ENCODE data around the gene PCDH15. TPM values are rescaled to one million over a fixed set of nuclear protein-coding genes. Genes with fewer than 3 reads are reported as not detected.

Gene PCDH15
- total RNA-seq, 1 experiment from 2014 or later = 0.61 TPM

DNA sequence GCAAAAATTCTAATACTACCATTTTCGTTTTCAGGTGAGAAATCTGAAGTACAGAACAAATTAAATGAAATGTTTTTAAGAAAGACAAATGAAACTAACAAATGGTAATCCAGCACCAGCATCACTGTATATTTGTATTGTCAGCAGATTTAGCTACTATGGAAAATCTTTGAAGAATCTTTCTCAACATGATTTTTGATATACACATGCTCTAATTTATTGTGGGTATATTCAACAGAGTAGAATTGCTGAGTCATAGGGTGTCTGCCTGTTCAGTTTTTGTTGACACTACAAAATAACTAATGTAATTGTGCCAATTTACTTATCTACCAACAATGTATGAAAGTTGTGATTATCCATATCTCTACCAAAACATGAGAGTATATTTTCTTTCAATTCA is 437.6 kb downstream of the PCDH15 start:
- H3K36me3 Mint-ChIP-seq (ENCODE audit: insufficient read depth in 1 of 3, low read depth in 3 of 3) = peaks cover 0 to 2% (median 0%) of the 10 kb centered on the region in 3 experiments; a peak in 2 of 7 replicates
- Histone ChIP-seq H3K79me2 (ENCODE audit: insufficient read depth, low read length) (no peaks in the 10 kb centered on the region), H3K18ac (ENCODE audit: insufficient read length, low read depth, low read length) (no peak overlapping the region), H3K23ac (ENCODE audit: insufficient read length, low read depth, low read length) (no peak overlapping the region), H2AFZ (ENCODE audit: low read length) (no peak overlapping the region), H4K91ac (ENCODE audit: insufficient read length, low read depth, low read length) (no peak overlapping the region), H3K4me1 (ENCODE audit: insufficient read depth, low read length) (no peaks in the 10 kb centered on the region), H2BK12ac (ENCODE audit: insufficient read length, low read depth, low read length) (no peak overlapping the region), H3K9ac (ENCODE audit: extremely low read depth, insufficient read length, low read length) (no peak overlapping the region), H4K5ac (ENCODE audit: insufficient read length, low read depth, low read length) (no peak overlapping the region), H2BK20ac (ENCODE audit: low read depth, low read length, poor library complexity, severe bottlenecking) (no peak overlapping the region), H3K56ac (ENCODE audit: insufficient read length, low read depth, low read length) (no peak overlapping the region), H4K20me1 (ENCODE audit: control insufficient read depth, insufficient read depth, insufficient read length) (no peaks in the 10 kb centered on the region), H3K4me2 (ENCODE audit: insufficient read depth, insufficient read length, low read length) (no peak overlapping the region), H3K79me1 (ENCODE audit: insufficient read depth, low read depth, low read length, poor library complexity, severe bottlenecking) (no peaks in the 10 kb centered on the region), H3K27me3 (ENCODE audit: insufficient read depth, low read length) (no peaks in the 10 kb centered on the region), H2BK15ac (ENCODE audit: low read depth, low read length) (no peak overlapping the region), H3K4ac (ENCODE audit: low read depth, low read length) (no peak overlapping the region), H3T11ph (ENCODE audit: low read length) (no peak overlapping the region), H3K14ac (ENCODE audit: insufficient read depth, low read length) (no peak overlapping the region), H2BK5ac (ENCODE audit: insufficient read length, low read length) (no peak overlapping the region), H3K23me2 (ENCODE audit: insufficient read length, low read depth, low read length, poor library complexity, severe bottlenecking) (no peaks in the 10 kb centered on the region), H4K8ac (replicated peaks; ENCODE audit: insufficient read length, low read depth, low read length) (no peak overlapping the region), H3K9me3 (ENCODE audit: control insufficient read depth, low read depth, low read length) (no peaks in the 10 kb centered on the region), H2AK5ac (ENCODE audit: insufficient read length, low read length) (no peak overlapping the region), H2BK120ac (ENCODE audit: low read depth, low read length, poor library complexity, severe bottlenecking) (no peak overlapping the region), H3K27ac (ENCODE audit: insufficient read length, low read depth, low read length) (no peak overlapping the region)
- peaks cover 0 to 4% of the 10 kb centered on the region in 2 experiments; a peak in 1 of 5 replicates for H3K9me3 Mint-ChIP-seq
- H3K27me3 Mint-ChIP-seq (ENCODE audit: low read depth) = no peaks in the 10 kb centered on the region
- no peaks in the 10 kb centered on the region for H3K4me1 Mint-ChIP-seq
- H3K4me3 Mint-ChIP-seq = no peak overlapping the region
- TF ChIP-seq CTCF (conservative IDR thresholded peaks at IDR 0.05) = no peak
- WGBS (ENCODE audit: extremely low coverage, insufficient read length, low lambda C conversion rate) = no CpG with 5 or more reads among the region's 1 CpG
- no peak for DNase-seq
- no peak overlapping the region for H3K27ac Mint-ChIP-seq

Measured in H9 (cell line).